DMS 273 treated with DMSO at 0.1 percent for 48 hours (cell line): ENCODE measurements around the gene U2AF1L4.

ENCODE experiments used
- DNase-seq: peaks from one replicate; lab custom pipeline; 2025; lab: John Stamatoyannopoulos, UW

The U2AF1L4 gene

DNA sequence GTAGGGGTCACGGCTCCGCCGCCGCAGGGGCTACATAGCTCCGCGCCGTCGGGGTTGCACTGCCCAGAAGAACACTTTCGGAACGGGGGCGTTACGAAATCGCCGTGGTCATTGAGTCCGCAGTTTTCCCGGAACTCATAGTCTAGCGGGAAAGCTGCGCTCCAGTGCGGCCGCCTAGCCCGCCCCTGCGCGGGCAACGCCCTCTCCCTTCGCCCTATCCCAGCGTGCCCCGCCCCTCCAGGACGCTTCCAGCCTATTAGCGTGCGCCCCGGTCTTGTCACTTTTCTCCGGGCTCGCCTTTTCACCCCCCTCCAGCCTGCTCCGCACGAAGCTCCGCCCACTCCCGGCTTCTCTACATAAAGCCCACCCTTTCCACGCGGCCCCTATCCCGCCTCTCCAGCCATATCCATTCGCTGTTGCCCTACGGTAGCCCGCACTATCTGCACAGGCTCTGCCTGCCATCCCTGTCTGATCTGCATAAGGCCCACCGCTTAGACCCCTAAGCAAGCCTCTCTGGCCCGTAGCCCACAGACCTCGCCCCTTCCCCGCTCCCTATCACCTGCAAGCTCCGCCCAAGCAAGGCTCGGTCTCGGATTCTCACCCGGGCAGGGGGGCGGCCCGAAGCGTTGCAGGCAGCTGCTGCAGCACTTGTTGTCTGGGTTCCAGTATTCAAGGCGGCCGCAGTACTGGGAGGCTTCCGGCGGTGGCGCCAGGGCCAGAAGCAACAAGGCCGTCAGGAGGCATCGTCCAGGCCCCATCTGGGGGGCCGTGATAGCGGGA lies 4.6 kb downstream of the U2AF1L4 start:
- peak; percentile 98 for DNase-seq

DNA sequence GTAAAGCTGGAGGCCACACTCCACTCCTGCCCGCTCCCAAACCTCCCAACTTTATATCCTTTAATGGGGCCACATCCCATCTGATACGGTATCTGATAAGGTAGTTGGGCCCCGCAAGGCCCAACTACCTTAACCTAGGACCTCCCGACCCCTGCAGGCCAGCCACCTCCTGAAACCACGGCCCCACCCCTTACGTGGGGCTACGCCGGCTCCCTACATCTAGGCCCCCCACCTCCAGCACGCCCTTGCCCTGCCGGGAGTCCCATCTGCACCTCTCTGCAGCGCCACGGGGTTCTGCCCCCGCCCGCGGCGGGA lies 5.2 kb downstream of the U2AF1L4 start:
- no peak for DNase-seq

DNA sequence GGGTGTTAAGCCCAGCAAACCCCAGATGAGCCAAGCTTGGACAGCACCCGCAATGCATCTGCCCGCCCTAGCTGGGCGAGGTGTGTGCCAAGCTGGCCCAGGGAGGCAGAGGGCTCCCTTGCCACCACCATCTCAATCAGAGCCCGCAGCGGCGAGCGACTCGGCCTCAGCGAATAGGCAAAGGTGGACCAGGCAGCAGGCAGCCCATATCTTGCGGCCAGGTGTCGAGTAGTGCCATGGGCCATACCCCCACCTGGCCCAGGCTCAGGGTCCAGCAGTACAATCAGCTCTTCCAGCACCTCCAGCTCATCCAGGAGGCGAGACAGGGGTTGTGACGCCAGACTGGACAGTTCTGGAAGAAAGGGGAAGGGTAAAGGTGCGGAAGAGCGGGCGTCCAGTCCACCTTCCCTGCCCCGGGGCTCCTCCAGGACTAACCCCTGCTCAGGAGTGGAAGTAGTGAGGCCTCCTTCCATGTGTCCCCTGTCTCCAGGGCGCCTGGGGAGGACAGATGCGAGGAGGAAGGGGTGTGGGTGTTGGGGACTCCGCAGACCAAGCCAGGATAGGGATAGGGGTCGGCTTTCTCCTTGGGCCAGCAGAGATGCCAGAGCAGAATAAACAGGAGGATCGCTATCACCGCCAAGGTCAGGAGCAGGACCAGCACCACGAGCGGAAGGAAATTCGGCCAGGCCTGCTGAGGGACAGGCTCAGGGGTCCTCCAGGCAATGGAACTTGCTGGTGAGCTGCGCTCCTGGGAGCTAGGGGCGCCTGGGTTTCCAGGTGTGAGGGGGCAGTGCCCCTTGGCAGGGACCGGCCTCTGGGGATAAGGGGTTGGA lies 5.7 kb downstream of the U2AF1L4 start:
- no peak for DNase-seq

DNA sequence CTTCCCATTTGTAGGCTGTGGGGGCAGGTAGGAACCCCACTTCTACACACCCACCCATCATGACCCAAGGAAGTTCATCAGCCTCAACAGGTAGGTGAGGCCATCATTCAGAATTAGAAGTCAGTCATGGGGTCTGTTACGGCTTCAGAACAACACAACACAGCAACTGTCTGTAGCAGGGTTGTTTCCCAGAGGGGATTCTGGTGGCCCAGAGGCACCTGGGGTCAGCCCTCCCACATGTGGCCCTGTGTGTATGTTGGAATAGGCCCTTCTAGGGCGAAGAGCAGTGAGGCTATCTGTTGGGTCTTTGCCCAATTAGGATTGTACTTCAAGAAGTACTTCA lies 6.4 kb downstream of the U2AF1L4 start:
- no peak for DNase-seq

DNA sequence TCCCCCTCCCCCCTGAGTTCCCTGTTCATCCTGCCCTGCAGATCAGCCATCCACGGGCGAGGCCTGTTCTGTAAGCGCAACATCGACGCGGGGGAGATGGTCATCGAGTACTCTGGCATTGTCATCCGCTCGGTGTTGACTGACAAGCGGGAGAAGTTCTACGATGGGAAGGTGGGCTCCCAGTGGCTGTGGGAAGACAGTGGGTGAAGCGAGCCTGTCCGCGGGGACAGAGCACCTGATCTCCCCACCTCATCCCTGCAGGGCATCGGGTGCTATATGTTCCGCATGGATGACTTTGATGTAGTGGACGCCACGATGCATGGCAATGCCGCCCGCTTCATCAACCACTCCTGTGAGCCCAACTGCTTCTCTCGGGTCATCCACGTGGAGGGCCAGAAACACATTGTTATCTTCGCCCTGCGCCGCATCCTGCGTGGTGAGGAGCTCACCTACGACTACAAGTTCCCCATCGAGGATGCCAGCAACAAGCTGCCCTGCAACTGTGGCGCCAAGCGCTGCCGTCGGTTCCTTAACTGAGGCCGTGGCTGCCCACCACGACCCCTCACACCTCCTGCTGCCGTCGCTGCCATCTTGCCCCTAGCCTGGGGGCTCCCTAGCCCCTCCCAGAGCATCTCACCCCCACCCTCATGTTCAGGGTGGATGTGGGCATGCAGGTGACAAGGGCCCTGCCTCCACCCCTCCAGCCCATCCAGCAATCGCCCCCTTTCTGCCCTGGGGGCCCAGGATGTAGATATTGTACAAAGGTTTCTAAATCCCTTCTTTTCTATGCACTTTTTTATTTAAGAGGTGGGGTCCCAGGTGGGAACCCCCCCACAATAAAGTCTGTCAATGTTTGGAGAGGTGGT lies 7.0 kb downstream of the U2AF1L4 start:
- no peak for DNase-seq

DNA sequence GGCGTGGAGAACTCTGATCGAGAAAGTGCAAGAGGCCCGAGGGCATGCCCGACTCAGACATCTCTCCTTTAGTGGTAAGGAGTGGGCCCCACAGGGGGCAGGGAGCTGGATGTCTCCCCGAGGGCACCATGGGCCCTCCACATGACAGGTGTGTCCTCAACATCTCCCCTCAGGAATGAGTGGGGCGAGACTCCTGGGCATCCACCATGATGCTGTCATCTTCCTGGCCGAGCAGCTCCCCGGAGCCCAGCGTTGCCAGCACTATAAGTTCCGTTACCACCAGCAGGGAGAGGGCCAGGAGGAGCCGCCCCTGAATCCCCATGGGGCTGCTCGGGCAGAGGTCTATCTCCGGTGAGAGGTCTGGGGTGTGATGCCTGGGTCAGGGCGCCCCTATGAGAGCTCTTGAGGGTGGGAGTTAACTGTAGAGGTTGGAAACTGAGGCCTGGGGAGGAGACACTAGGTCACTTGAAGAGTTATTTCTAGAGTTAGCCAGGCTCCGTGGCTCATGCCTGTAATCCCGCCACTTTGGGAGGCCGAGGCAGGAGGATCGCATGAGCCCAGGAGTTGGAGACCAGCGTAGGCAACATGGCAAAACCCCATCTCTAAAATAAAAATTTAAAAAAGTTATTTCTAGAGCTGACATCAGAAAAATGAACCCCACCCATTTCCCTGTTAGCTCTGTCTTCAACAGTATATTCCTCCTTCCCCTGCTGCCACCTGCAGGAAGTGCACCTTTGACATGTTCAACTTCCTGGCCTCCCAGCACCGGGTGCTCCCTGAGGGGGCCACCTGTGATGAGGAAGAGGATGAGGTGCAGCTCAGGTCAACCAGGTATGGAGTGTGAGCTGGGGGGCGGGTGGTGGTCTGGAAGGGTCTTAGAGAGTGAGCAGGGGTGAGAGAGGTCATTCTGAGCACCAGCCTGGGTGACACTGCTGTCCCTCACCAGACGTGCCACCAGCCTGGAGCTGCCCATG lies 8.0 kb downstream of the U2AF1L4 start:
- DNase-seq, result no peak

DNA sequence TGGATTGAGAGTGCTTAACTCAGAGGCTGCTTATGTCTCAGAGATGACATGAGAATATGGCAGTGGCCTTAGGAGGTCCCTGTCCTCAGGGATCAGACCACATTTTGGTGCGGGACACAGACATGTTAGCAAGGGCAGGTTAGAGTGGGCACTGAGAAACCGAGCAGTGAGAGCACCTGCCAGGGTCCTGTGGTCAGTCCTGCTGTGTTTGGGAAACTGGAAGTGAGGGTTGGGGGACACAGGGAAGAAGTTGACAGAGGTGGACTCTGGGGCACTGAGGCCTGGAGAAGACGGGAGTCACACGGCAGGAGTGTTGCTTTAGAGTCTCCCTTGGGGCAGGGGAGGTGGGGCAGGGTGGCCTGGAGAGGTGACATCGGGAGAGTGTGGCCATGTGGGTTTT lies 10.3 kb downstream of the U2AF1L4 start:
- no peak for DNase-seq

DNA sequence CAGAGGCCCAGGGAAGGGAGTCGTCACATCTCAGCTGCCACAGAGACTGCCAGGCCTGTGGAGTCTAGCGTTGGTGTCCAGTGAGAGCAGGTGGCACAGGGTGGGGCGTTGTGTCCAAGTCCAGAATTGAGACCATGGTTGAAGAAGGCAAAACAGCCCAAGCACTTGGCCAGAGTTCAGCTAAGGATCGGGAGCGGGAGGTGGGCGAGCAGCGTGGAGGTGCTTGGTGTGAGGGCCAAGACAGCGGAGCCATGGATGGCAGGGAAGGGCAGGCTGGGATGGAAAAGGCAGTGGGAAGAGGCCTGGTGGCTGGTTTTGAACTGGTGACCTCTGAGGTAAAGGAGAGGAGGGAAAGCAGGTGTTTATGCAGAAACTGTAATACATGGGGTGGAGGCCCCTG lies 10.9 kb downstream of the U2AF1L4 start:
- no peak for DNase-seq

DNA sequence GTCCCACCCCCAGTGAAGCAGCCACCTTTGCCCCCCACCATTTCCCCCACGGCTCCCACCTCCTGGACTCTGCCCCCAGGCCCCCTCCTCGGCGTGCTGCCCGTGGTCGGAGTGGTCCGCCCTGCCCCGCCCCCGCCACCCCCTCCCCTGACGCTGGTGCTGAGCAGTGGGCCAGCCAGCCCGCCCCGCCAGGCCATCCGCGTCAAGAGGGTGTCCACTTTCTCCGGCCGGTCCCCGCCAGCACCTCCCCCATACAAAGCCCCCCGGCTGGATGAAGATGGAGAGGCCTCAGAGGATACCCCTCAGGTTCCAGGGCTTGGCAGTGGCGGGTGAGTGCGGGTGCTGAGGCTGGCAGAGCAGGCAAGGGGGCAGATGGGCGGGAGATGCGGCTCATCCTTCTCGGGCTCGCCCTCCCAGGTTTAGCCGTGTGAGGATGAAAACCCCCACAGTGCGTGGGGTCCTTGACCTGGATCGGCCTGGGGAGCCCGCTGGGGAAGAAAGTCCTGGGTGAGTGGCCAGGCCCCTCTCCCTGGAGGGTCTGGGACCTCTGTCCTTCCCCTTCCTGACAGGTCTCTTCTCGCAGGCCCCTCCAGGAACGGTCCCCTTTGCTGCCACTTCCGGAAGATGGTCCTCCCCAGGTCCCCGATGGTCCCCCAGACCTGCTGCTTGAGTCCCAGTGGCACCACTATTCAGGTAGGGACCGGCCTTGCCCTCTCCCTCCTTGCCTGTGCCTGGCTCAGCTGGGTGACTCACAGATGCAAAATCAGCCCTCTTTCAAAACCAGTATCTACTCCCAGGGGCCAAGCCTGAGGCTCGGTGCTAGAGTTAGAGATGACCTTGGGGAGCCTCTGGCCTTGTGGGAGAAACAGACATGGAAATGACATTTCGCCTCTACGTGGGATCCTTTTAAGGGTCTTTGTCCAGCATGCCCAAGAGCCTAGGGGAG lies 11.8 kb downstream of the U2AF1L4 start:
- DNase-seq, result no peak

DNA sequence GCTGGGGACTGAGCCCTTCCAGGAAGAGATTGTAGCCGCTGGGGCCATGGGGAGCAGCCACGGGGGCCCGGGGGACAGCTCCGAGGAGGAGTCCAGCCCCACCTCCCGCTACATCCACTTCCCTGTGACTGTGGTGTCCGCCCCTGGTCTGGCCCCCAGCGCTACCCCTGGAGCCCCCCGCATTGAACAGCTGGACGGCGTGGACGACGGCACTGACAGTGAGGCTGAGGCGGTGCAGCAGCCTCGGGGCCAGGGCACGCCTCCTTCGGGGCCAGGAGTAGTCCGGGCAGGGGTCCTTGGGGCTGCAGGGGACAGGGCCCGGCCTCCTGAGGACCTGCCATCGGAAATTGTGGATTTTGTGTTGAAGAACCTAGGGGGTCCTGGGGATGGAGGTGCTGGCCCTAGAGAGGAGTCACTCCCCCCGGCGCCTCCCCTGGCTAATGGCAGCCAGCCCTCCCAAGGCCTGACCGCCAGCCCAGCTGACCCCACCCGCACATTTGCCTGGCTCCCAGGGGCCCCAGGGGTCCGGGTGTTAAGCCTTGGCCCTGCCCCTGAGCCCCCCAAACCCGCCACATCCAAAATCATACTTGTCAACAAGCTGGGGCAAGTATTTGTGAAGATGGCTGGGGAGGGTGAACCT lies 12.6 kb downstream of the U2AF1L4 start:
- no peak for DNase-seq

DNA sequence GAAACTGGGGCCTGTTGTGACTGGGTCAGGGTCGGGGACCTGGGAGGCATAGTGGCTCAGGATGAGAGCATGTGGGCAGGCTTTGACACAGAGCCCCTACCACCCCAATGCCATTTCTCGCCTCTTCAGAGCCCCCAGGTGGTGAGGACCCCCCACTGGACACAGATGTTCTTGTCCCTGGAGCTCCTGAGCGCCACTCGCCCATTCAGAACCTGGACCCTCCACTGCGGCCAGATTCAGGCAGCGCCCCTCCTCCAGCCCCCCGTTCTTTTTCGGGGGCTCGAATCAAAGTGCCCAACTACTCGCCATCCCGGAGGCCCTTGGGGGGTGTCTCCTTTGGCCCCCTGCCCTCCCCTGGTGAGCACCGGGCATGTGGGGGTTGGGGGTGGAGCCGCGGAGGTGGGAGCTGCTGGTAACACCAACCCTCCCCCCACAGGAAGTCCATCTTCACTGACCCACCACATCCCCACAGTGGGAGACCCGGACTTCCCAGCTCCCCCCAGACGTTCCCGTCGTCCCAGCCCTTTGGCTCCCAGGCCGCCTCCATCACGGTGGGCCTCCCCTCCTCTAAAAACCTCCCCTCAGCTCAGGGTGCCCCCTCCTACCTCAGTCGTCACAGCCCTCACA lies 13.3 kb downstream of the U2AF1L4 start:
- DNase-seq, result no peak

DNA sequence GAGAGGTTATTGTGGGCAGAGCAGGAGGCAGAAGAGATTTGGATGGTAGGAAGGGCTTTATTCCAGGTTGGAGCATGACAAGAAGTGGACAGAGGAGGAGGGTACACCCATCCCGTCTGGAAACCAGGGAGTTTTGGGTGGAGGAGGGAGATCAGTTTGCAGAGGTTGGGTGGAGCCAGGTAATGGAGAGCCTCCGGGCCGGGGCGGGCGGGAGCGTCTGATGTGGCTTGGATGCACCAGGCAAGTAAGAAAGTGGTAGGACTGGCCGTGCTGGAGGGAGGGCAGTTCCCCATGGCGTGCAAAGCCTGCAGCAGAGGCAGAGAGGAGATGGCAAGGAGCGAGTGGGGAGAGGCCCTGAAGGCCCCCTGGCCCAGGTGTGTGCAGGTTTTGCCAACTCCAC lies 13.9 kb downstream of the U2AF1L4 start:
- no peak for DNase-seq

DNA sequence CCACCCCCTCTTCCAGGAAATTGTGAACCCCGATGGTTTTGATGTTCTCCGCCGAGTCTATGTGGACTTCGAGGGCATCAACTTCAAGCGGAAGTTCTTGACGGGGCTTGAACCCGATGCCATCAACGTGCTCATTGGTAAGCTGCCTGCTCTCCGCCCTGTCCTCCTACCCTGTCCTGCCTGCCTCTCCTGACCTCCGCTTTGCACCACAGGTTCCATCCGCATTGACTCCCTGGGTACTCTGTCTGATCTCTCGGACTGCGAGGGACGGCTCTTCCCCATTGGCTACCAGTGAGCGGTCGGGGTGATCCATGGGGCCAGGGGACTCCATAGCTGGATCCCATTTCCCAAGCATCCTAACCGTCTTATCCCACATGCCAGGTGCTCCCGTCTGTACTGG lies 14.9 kb downstream of the U2AF1L4 start:
- DNase-seq, result no peak

DNA sequence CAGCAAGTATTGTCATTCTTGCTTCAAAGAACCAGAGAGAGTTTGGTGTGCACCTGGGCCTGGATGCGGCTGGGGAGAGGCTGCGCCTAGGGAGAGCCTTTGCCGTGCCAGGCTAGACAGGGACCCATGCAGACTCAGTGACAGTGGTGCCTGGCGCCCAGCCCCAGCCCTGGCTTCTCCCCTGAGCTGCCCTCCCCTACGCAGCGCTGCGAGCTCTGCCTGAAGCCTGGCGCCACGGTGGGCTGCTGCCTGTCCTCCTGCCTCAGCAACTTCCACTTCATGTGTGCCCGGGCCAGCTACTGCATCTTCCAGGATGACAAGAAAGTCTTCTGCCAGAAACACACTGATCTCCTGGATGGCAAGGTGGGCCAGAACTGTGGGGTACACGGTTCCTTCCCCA lies 15.5 kb downstream of the U2AF1L4 start:
- DNase-seq, result no peak

DNA sequence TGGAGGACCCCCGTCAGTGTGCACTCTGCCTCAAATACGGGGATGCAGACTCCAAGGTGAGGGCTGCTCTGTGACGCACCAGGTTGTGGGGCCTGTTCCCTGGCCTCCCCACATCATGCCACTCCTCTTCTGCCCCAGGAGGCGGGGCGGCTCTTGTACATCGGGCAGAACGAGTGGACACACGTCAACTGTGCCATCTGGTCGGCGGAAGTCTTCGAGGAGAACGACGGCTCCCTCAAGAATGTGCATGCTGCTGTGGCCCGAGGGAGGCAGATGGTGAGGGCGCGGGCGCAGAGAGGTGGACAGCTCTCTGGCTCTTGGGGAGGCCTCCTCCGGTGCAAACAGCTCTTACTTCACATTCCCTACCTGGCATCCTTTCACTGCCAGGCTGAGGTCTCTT lies 16.2 kb downstream of the U2AF1L4 start:
- no peak for DNase-seq

DNA sequence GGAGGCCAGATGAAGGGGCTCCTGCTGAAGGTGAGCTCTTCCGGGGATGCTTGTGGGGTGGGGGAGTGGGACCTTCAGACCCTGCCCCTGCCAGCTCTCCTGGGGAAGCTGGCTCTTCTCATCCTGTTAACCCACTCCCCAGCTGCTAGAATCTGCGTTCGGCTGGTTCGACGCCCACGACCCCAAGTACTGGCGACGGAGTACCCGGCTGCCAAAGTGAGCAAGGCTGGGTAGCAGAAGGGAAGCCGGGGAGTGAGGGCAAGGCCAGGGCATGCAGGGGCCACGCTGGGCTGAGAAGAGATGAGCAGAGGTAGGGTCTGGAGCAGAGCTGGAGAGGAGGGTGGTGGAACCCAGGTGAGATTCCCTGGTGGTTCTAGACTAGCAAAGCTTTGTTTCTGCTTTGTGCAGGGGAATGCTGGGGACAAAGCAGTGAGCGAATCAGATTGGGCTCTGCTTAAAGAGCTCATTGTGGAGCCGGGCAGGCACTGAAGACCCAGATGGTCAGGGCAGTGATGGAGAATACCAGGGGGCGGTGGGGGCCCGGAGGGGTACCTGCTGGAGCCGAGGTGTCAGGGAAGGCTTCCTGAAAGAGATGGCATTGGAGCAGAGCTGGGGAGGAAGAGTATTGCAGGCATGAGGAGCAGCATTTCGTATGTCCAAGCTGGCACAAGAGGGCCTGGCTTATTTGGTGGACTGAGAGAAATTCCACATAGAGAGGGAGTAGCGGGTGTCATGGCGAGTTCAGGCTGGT lies 17.1 kb downstream of the U2AF1L4 start:
- no peak for DNase-seq

DNA sequence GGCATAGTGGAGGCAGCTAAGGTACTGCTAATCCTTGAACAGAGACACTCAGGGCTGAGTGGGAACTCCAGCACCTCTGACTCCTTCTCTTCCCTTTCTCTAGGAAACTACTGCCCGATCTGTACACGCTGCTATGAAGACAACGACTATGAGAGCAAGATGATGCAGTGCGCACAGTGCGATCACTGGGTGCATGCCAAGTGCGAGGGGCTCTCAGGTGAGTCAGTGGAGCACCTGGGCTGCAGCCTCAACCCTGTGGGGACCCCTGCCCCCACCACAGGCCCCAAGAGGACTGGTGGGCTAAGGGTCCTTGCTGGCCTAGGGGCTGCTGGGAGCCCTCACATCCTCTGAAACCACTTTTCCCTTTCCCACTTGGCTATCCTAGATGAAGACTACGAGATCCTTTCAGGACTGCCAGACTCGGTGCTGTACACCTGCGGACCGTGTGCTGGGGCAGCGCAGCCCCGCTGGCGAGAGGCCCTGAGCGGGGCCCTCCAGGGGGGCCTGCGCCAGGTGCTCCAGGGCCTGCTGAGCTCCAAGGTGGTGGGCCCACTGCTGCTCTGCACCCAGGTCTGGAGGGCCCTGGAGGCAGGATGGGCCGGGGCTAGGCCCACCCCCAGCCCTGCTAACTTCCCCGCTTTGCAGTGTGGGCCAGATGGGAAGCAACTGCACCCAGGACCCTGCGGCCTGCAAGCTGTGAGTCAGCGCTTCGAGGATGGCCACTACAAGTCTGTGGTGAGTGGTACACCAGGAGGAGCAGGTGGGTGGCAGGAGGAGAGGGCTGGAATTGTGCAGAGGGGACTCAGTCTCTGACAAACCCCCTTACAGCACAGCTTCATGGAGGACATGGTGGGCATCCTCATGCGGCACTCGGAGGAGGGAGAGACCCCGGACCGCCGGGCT lies 17.9 kb downstream of the U2AF1L4 start:
- DNase-seq, result no peak
